Mesendoderm (in vitro differentiated cells): ENCODE results near the gene PPP1R12B.
A peak's percentile ranks its signal among the peaks of the same experiment; 100 is the strongest.

ENCODE experiments used
- DNase-seq: peaks from one replicate; pipeline ENCODE4 v3.0.0; 2013
- H2AK5ac ChIP-seq: 2 replicates; pipeline ENCODE4 v1.6.1; 2013; ENCODE audit warnings: low read length, inconsistent platforms
- H2BK120ac ChIP-seq: 2 replicates; pipeline ENCODE4 v1.6.1; 2013; ENCODE audit warnings: low read depth, mild to moderate bottlenecking, low read length, moderate library complexity, mixed read lengths
- H2BK15ac ChIP-seq: replicated peaks from 2 replicates; pipeline ENCODE4 v1.6.1; 2013; ENCODE audit warnings: low read depth, mild to moderate bottlenecking, moderate library complexity
- H2BK5ac ChIP-seq: 2 replicates; pipeline ENCODE4 v1.6.1; 2013; ENCODE audit warnings: low read length, inconsistent platforms
- H3K18ac ChIP-seq: 2 replicates; pipeline ENCODE4 v1.6.1; 2013; ENCODE audit warnings: mild to moderate bottlenecking, low read length, mixed read lengths
- H3K23ac ChIP-seq: one replicate; pipeline ENCODE4 v1.6.1; 2013; ENCODE audit warnings: low read length
- H3K27ac ChIP-seq: 2 replicates; pipeline ENCODE4 v1.5.1; 2013; ENCODE audit warnings: low read depth, mild to moderate bottlenecking, inconsistent platforms, low read length, moderate library complexity
- H3K27me3 ChIP-seq: 2 replicates; pipeline ENCODE4 v1.6.1; 2013; ENCODE audit warnings: low read length, control low read depth, mild to moderate bottlenecking, inconsistent platforms; ENCODE audit not compliant: insufficient read depth, poor library complexity
- H3K36me3 ChIP-seq: 2 replicates; pipeline ENCODE4 v1.6.1; 2013; ENCODE audit warnings: low read length, inconsistent platforms; ENCODE audit not compliant: control insufficient read depth, insufficient read depth
- H3K4ac ChIP-seq: one replicate; pipeline ENCODE4 v1.6.1; 2013; ENCODE audit warnings: low read depth, mild to moderate bottlenecking, low read length, moderate library complexity
- H3K4me1 ChIP-seq: 2 replicates; pipeline ENCODE4 v1.6.1; 2013; ENCODE audit warnings: low read depth, low read length, inconsistent platforms; ENCODE audit not compliant: control insufficient read depth
- H3K4me2 ChIP-seq: 2 replicates; pipeline ENCODE4 v1.6.1; 2013; ENCODE audit warnings: low read length
- H3K4me3 ChIP-seq: 2 replicates; pipeline ENCODE4 v1.5.1; 2013; ENCODE audit warnings: mild to moderate bottlenecking, low read length
- H3K56ac ChIP-seq: one replicate; pipeline ENCODE4 v1.6.1; 2013; ENCODE audit warnings: low read length
- H3K79me1 ChIP-seq: 2 replicates; pipeline ENCODE4 v1.6.1; 2013; ENCODE audit warnings: low read length, inconsistent platforms
- H3K79me2 ChIP-seq: 2 replicates; pipeline ENCODE4 v1.6.1; 2013; ENCODE audit warnings: mild to moderate bottlenecking, low read length; ENCODE audit not compliant: control insufficient read depth, insufficient read depth
- H3K9ac ChIP-seq: 2 replicates; pipeline ENCODE4 v1.6.1; 2013; ENCODE audit warnings: low read length, inconsistent platforms
- H4K5ac ChIP-seq: one replicate; pipeline ENCODE4 v1.6.1; 2013; ENCODE audit warnings: low read length
- H4K8ac ChIP-seq: one replicate; pipeline ENCODE4 v1.6.1; 2013; ENCODE audit warnings: low read depth, mild to moderate bottlenecking, control low read depth, low read length, moderate library complexity
- WGBS: extraction: QIAGEN DNeasy Blood & Tissue Kit; methylation state at CpG from one replicate; pipeline ENCODE4 v1.1.7; 2013; ENCODE audit warnings: low lambda C conversion rate, missing lambda C conversion rate; ENCODE audit not compliant: insufficient coverage; ENCODE audit errors: extremely low coverage; 5-methylcytosine and 5-hydroxymethylcytosine counted together

PPP1R12B gene

DNA sequence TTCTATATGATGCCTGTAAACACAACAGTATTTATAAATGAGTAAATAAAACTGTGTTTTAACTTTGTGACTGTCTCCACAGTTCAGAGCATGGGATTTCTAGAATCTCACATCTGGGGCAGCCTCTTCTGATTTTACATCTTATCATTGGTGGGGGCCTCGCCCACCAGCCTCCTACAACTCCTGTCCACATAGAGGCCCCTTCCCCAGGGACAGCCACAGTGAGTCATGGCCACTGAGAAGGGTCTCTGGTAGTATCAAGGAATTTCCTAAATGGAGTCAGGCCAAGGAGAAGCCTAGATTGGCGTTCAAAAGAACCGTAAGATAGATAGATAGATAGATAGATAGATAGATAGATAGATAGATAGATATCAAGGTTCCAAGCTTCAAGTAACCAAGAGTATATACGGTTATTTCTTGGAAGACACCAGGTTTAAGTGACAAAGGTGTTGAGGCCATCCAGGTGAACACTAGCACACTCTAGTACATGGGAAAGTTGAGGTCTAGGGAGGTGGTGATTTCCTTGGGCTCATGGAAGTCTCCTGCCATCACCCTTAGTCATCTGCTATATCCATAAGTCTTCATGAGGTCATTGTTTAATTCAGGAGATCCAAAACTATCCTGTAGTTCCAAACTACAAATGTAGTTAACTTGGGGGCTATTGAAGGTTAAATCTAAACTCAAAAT is 240.1 kb downstream of the PPP1R12B start:
- Histone ChIP-seq H2AK5ac (no peak overlapping the region), H3K4me3 (no peak overlapping the region), H2BK120ac (no peak overlapping the region), H3K56ac (no peak overlapping the region), H3K79me1 (no peaks in the 10 kb centered on the region), H3K27ac (peak overlapping the region; percentile 10), H2BK5ac (no peak overlapping the region), H3K4me1 (peaks cover 21% of the 10 kb centered on the region), H3K9ac (no peak overlapping the region), H3K27me3 (no peaks in the 10 kb centered on the region), H3K36me3 (no peaks in the 10 kb centered on the region), H2BK15ac (no peak overlapping the region), H4K5ac (no peak overlapping the region), H3K4ac (peak overlapping the region; percentile 48), H3K4me2 (no peak overlapping the region), H4K8ac (no peak overlapping the region), H3K23ac (no peak overlapping the region), H3K79me2 (no peaks in the 10 kb centered on the region), H3K18ac (no peak overlapping the region)
- WGBS = no CpG with 5 or more reads among the region's 4 CpGs
- DNase-seq = no peak

DNA sequence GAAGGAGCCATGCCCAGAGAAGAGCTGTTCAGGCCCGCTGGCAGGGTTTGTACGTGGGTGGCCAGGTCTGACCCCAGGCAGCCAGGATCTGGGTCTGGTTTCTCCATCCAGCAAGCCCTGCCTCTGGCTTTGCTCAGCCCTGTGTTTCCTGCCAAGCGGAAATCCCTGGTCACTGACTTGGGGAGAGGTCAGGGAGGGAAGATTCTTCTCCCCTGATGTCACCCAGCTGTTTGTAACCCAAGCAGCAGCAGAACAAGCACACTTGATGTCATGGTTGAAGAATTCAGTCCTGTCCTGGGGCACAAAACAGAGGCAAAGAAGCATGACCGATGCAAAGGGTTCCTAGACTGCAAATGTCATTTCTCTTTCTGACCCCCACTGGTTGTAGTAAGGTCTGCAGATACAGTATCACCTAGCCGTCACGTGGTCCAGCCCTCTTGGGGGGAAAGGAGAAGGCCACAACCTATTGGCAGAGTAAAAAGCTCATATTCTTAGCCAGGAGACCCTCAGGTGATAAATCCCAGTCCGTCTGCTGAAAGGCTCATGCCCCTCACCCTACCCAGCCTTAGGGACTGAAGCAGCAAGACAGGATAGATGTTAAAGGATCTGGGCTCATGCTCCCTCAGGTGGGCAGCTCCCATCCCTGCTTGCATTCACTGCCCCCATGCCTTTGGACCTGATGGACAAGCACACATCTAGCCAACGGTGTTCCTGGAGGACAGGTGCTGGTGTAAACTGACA is 240.9 kb downstream of the PPP1R12B start:
- peak overlapping the region; percentile 15 for H3K18ac ChIP-seq
- H4K8ac ChIP-seq = no peak overlapping the region
- H3K4me1 ChIP-seq = peaks cover 16% of the 10 kb centered on the region
- H3K79me1 ChIP-seq = no peaks in the 10 kb centered on the region
- H4K5ac ChIP-seq = no peak overlapping the region
- H3K27ac ChIP-seq = peak overlapping the region; percentile 10
- no peaks in the 10 kb centered on the region for H3K36me3 ChIP-seq
- H3K23ac ChIP-seq = no peak overlapping the region
- H3K56ac ChIP-seq = no peak overlapping the region
- no peak overlapping the region for H2BK15ac ChIP-seq
- no peak overlapping the region for H3K9ac ChIP-seq
- no peak overlapping the region for H2BK120ac ChIP-seq
- no peaks in the 10 kb centered on the region for H3K79me2 ChIP-seq
- peak; percentile 100 for DNase-seq
- no peak overlapping the region for H2AK5ac ChIP-seq
- H3K4ac ChIP-seq = no peak overlapping the region
- no peak overlapping the region for H3K4me3 ChIP-seq
- H3K4me2 ChIP-seq = no peak overlapping the region
- no peak overlapping the region for H2BK5ac ChIP-seq
- no peaks in the 10 kb centered on the region for H3K27me3 ChIP-seq
- WGBS = no CpG with 5 or more reads among the region's 8 CpGs

DNA sequence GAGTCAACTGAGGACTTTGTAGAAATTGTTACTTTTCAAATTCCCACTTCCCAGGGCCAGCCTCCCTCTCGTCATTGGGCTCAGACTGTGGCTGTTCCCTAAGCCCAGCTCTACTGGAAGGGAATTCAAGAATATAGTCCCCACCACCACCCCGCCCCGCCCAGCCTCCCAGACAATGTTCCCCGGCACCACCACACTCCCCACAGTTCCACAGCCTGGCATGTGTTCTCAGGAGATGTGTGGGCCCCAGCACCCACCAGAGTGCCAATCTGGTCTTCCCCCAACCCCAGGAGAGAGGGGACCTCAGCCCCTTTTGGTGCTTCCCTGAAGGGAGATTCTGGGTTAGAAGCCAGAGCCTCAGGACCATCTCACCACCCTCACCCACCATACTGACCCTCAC is 241.6 kb downstream of the PPP1R12B start:
- Histone ChIP-seq H3K4me2 (no peak overlapping the region), H3K27ac (no peak overlapping the region), H3K9ac (no peak overlapping the region), H2BK5ac (no peak overlapping the region), H3K4me1 (peaks cover 14% of the 10 kb centered on the region), H3K4me3 (no peak overlapping the region), H3K23ac (no peak overlapping the region), H2BK15ac (no peak overlapping the region), H4K8ac (no peak overlapping the region), H4K5ac (no peak overlapping the region), H3K79me1 (no peaks in the 10 kb centered on the region), H3K79me2 (no peaks in the 10 kb centered on the region), H3K18ac (no peak overlapping the region), H3K36me3 (no peaks in the 10 kb centered on the region), H3K56ac (no peak overlapping the region), H2BK120ac (no peak overlapping the region), H3K27me3 (no peaks in the 10 kb centered on the region), H3K4ac (no peak overlapping the region), H2AK5ac (no peak overlapping the region)
- DNase-seq = no peak
- no CpG with 5 or more reads among the region's 4 CpGs for WGBS

DNA sequence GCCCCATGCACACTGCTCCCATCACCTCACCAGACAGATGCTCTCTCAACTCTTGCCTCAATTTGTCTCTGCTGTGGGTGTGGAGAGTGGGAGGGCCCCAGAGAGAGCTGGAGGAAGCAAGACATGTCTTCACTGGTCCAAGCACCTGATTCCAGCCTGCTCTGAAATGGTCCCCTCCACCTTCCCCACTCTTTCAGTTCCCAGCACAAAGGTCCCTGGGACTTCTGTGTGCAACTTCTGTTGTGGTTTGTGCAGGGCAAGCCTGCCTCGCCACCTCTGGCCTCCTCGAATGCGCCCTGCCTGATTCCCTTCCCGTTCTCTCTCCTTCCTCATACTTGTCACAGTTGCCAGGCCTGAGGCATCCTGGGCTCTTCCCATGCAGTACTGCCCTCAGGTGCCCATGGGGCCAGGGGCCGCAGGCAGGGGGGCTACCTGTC is 242.5 kb downstream of the PPP1R12B start:
- whole genome bisulfite sequencing = no CpG with 5 or more reads among the region's 5 CpGs
- Histone ChIP-seq H3K79me2 (no peaks in the 10 kb centered on the region), H3K23ac (no peak overlapping the region)

DNA sequence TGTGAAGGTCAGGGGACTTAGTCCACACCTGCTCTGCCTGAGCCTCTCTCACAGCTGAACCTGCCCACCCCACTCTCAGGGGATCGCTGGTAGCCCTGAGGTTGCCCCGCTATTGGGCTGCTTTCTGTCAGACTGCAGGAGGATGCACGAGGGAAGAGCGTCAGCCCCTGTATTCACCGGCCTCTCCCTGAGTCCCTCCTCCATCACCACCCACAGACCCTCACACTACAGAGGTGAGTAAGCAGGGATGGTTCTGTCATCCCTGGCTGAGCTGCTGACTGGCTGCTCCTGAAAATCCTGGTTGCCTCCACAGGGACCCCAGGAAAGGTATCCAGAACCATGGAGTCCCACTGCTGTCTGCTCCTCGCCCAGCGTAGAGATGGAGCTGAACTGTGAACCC is 243.0 kb downstream of the PPP1R12B start:
- Histone ChIP-seq H3K18ac (no peak overlapping the region), H3K4me1 (peaks cover 5% of the 10 kb centered on the region), H3K79me1 (no peaks in the 10 kb centered on the region), H3K27ac (no peak overlapping the region), H3K56ac (no peak overlapping the region), H3K4ac (no peak overlapping the region), H3K4me2 (no peak overlapping the region), H3K27me3 (no peaks in the 10 kb centered on the region), H3K23ac (no peak overlapping the region), H3K79me2 (no peaks in the 10 kb centered on the region), H3K9ac (no peak overlapping the region), H2BK120ac (no peak overlapping the region), H2AK5ac (no peak overlapping the region), H2BK15ac (no peak overlapping the region), H4K5ac (no peak overlapping the region), H2BK5ac (no peak overlapping the region), H3K4me3 (no peak overlapping the region), H3K36me3 (no peaks in the 10 kb centered on the region), H4K8ac (no peak overlapping the region)
- WGBS = no CpG with 5 or more reads among the region's 7 CpGs
- no peak for DNase-seq

More for the DNA sequence above, 242.5 kb downstream of the PPP1R12B start:
- H4K8ac ChIP-seq = no peak overlapping the region
- H3K9ac ChIP-seq = no peak overlapping the region
- H3K18ac ChIP-seq = no peak overlapping the region
- peaks cover 10% of the 10 kb centered on the region for H3K4me1 ChIP-seq
- no peak overlapping the region for H3K4ac ChIP-seq
- no peak overlapping the region for H2BK120ac ChIP-seq
- no peaks in the 10 kb centered on the region for H3K27me3 ChIP-seq
- no peak overlapping the region for H2AK5ac ChIP-seq
- H3K4me3 ChIP-seq = no peak overlapping the region
- H2BK5ac ChIP-seq = no peak overlapping the region
- H3K4me2 ChIP-seq = no peak overlapping the region
- no peak overlapping the region for H3K27ac ChIP-seq
- no peak for DNase-seq
- H3K79me1 ChIP-seq = no peaks in the 10 kb centered on the region
- no peaks in the 10 kb centered on the region for H3K36me3 ChIP-seq
- H3K56ac ChIP-seq = no peak overlapping the region
- no peak overlapping the region for H2BK15ac ChIP-seq
- H4K5ac ChIP-seq = no peak overlapping the region
